Breast epithelium (tissue), 3 donors: ENCODE measurements around the gene PTTG1IP.

Experiments used
- POLR2A ChIP-seq: fragments of 450-650 bp; IDR thresholded peaks from one replicate; pipeline ENCODE4 v1.6.1; 2016; ENCODE audit warnings: antibody characterized with exemption, mild to moderate bottlenecking, moderate library complexity
- POLR2AphosphoS5 ChIP-seq, 3 donors: sonication (generic); formaldehyde crosslinking; IDR thresholded peaks; one replicate each; pipeline ENCODE4 v1.6.1; 2017; ENCODE audit warnings: antibody characterized with exemption in 3 of 3
- TF ChIP-seq, protein P1 (sequence below), 3 donors: fragments of 450-650 bp; IDR thresholded peaks; one replicate each; pipeline ENCODE4 v1.5.1; 2016 to 2017; ENCODE audit warnings: antibody characterized with exemption in 3 of 3, mild to moderate bottlenecking in 3 of 3, moderate library complexity in 3 of 3

DNA sequence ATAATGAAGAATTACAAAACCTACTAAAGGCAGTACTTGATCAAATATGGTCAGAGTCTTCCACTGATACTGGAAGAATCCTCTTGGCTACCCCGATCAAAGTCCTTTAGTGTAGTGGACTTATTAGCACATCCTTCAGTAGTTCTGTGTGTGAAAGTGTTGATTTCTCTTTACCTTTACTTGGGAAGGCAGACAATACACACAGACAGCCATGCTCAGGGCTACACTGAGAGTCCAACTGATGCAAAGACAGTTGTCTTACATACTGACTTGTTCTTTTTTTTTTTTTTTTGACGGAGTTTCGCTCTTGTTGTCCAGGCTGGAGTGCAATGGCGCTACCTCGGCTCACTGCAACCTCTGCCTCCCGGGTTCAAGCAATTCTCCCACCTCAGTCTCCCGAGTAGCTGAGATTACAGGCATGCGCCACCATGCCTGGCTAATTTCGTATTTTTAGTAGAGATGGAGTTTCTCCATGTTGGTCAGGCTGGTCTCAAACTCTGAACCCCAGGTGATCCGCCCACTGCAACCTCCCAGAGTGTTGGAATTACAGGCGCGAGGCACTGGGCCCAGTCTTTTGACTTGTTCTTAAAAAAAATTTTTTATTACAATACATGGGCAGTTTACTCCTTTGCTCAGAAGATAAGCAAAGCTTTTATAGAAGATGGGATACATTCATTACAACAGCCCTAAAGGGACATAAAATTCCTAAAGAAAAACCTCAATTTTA is 3.5 kb upstream of the PTTG1IP start:
- TF ChIP-seq POLR2A (no peak), POLR2AphosphoS5 (IDR thresholded peaks at IDR 0.05) (no peak)
- TF ChIP-seq, protein P1, sequence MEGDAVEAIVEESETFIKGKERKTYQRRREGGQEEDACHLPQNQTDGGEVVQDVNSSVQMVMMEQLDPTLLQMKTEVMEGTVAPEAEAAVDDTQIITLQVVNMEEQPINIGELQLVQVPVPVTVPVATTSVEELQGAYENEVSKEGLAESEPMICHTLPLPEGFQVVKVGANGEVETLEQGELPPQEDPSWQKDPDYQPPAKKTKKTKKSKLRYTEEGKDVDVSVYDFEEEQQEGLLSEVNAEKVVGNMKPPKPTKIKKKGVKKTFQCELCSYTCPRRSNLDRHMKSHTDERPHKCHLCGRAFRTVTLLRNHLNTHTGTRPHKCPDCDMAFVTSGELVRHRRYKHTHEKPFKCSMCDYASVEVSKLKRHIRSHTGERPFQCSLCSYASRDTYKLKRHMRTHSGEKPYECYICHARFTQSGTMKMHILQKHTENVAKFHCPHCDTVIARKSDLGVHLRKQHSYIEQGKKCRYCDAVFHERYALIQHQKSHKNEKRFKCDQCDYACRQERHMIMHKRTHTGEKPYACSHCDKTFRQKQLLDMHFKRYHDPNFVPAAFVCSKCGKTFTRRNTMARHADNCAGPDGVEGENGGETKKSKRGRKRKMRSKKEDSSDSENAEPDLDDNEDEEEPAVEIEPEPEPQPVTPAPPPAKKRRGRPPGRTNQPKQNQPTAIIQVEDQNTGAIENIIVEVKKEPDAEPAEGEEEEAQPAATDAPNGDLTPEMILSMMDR (IDR thresholded peaks at IDR 0.05) = no peak
